SK-N-SH (cell line): ENCODE data around the gene GRK5. TPM values are rescaled to one million over a fixed set of nuclear protein-coding genes. Genes with fewer than 3 reads are reported as not detected.
A peak's percentile ranks its signal among the peaks of the same experiment; 100 is the strongest.

Experiments
- CTCF ChIA-PET: fragments of 300-600, 350-600 bp; formaldehyde crosslinking; extraction: SDS; loops from one replicate; lab custom pipeline; 2021; lab: Yijun Ruan, JAX
- POLR2A ChIA-PET: fragments of 350-600 bp; sonication (Branson Sonifier 250); formaldehyde crosslinking; extraction: SDS; loops from one replicate; lab custom pipeline; 2020; ENCODE audit warnings: antibody characterized with exemption, inconsistent platforms; lab: Yijun Ruan, JAX
- DNase-seq: peaks from one replicate; pipeline ENCODE4 v3.0.0; 2012
- H2AFZ ChIP-seq: fragments of 200-600 bp; sonication (generic); 2 replicates; pipeline ENCODE4 v1.8.1; 2016; ENCODE audit warnings: antibody characterized with exemption, mild to moderate bottlenecking, low read depth
- H3F3A ChIP-seq: fragments of 200-600 bp; sonication (generic); replicated peaks from 2 replicates; pipeline ENCODE3; 2016; ENCODE audit warnings: antibody characterized with exemption, mild to moderate bottlenecking; ENCODE audit not compliant: insufficient read depth
- H3K27ac ChIP-seq, 2 experiments: fragments of 200-500 bp in 1 of 2; fragments of 200-600 bp in 1 of 2; sonication (Bioruptor generic) in 1 of 2; sonication (generic), shearing (Covaris generic) in 1 of 2; 2 replicates each; pipeline versions ENCODE4 v1.5.1 to v1.6.1; 2014 to 2016; ENCODE audit warnings: low read depth in 2 of 2, inconsistent platforms in 1 of 2, low read length in 1 of 2, mild to moderate bottlenecking in 1 of 2, mixed read lengths in 1 of 2
- H3K27me3 ChIP-seq: fragments of 200-600 bp; sonication (generic), shearing (Covaris generic); 2 replicates; pipeline ENCODE4 v1.6.1; 2016; ENCODE audit warnings: mixed run types; ENCODE audit not compliant: insufficient read depth
- H3K36me3 ChIP-seq, 2 experiments: fragments of 200-500 bp in 1 of 2; fragments of 200-600 bp in 1 of 2; sonication (Bioruptor generic) in 1 of 2; sonication (generic) in 1 of 2; replicated peaks in 1 of 2; 2 replicates each; pipeline versions ENCODE3 to v1.5.1; 2014 to 2016; ENCODE audit warnings: low read length in 1 of 2, mild to moderate bottlenecking in 1 of 2; ENCODE audit not compliant: insufficient read depth in 2 of 2, control insufficient read depth in 1 of 2
- H3K4me1 ChIP-seq, 2 experiments: fragments of 200-500 bp in 1 of 2; fragments of 200-600 bp in 1 of 2; sonication (Bioruptor generic) in 1 of 2; sonication (generic), shearing (Covaris generic) in 1 of 2; 2 replicates each; pipeline versions ENCODE4 v1.5.1 to v1.6.1; 2014 to 2016; ENCODE audit warnings: low read depth in 1 of 2, low read length in 1 of 2, mixed run types in 1 of 2; ENCODE audit not compliant: insufficient read depth in 2 of 2, control insufficient read depth in 1 of 2
- H3K4me2 ChIP-seq: fragments of 200-600 bp; sonication (generic), shearing (Covaris generic); 2 replicates; pipeline ENCODE4 v1.6.1; 2017; ENCODE audit warnings: mixed run types
- H3K4me3 ChIP-seq, 2 experiments: fragments of 200-500 bp in 1 of 2; fragments of 200-600 bp in 1 of 2; sonication (Bioruptor generic) in 1 of 2; sonication (generic), shearing (Covaris generic) in 1 of 2; 2 replicates each; pipeline versions ENCODE4 v1.5.1 to v1.8.1; 2014 to 2016; ENCODE audit warnings: low read depth in 2 of 2, inconsistent platforms in 1 of 2, low read length in 1 of 2, mild to moderate bottlenecking in 1 of 2, mixed read lengths in 1 of 2, moderate library complexity in 1 of 2
- H3K79me2 ChIP-seq: fragments of 200-600 bp; sonication (generic); 2 replicates; pipeline ENCODE4 v1.8.1; 2017; ENCODE audit warnings: mild to moderate bottlenecking; ENCODE audit not compliant: insufficient read depth
- H3K9ac ChIP-seq: fragments of 200-600 bp; sonication (generic); 2 replicates; pipeline ENCODE4 v1.6.1; 2017; ENCODE audit warnings: mixed run types
- H3K9me2 ChIP-seq: fragments of 200-600 bp; sonication (generic); 2 replicates; pipeline ENCODE4 v1.6.1; 2017; ENCODE audit warnings: mixed run types
- H3K9me3 ChIP-seq: fragments of 200-600 bp; sonication (generic); 2 replicates; pipeline ENCODE4 v1.6.1; 2017; ENCODE audit warnings: mixed run types, mild to moderate bottlenecking, moderate library complexity
- H4K20me1 ChIP-seq: fragments of 200-600 bp; sonication (generic); 2 replicates; pipeline ENCODE4 v1.6.1; 2017; ENCODE audit warnings: mild to moderate bottlenecking, mixed run types; ENCODE audit not compliant: insufficient read depth
- FOXJ3 ChIP-seq: sonication (generic); formaldehyde crosslinking; IDR thresholded peaks from 2 replicates; pipeline ENCODE4 v1.5.1; 2020; ENCODE audit warnings: mild to moderate bottlenecking, missing genetic modification reagents
- RFX5 ChIP-seq: IDR thresholded peaks from 2 replicates; pipeline ENCODE4 v1.6.1; 2012; ENCODE audit warnings: mild to moderate bottlenecking, improper control_type of control experiment, low read length
- RXRA ChIP-seq: IDR thresholded peaks from 2 replicates; pipeline ENCODE4 v1.4.0; 2012; ENCODE audit warnings: low read depth, mild to moderate bottlenecking, borderline replicate concordance
- SMC3 ChIP-seq: IDR thresholded peaks from 2 replicates; pipeline ENCODE4 v1.6.1; 2012; ENCODE audit warnings: low read depth, low read length, improper control_type of control experiment
- TAF1 ChIP-seq: IDR thresholded peaks from 2 replicates; pipeline ENCODE4 v1.6.1; 2012; ENCODE audit warnings: low read depth, mild to moderate bottlenecking, low read length, moderate library complexity, borderline replicate concordance
- TCF12 ChIP-seq: IDR thresholded peaks from 2 replicates; pipeline ENCODE4 v1.4.0; 2012
- TEAD4 ChIP-seq: IDR thresholded peaks from 2 replicates; pipeline ENCODE4 v1.4.0; 2012; ENCODE audit warnings: mild to moderate bottlenecking, borderline replicate concordance; ENCODE audit not compliant: insufficient read depth
- WGBS: methylation state at CpG from one replicate; pipeline ENCODE4 v1.1.6; 2017; ENCODE audit warnings: low lambda C conversion rate; 5-methylcytosine and 5-hydroxymethylcytosine counted together
- polyA plus RNA-seq, 3 experiments: library from polyadenylated mRNA; depleted of rRNA; stranded (reverse); fragments of >200 nt; gene quantifications; 2 replicates each; pipeline ENCODE4 v1.2.3, GENCODE V29; 2012
- TF ChIP-seq, protein P1 (sequence below): fragments of 200-600 bp; sonication (generic); IDR thresholded peaks from 2 replicates; pipeline ENCODE4 v1.6.1; 2017; ENCODE audit warnings: antibody characterized with exemption, mild to moderate bottlenecking, moderate library complexity
- TF ChIP-seq, protein P2 (sequence below): fragments of 150-350 bp; IDR thresholded peaks from 2 replicates; pipeline ENCODE4 v1.6.1; 2017; ENCODE audit warnings: antibody characterized with exemption, low read length, low read depth, borderline replicate concordance
- TF ChIP-seq, protein P3 (sequence below): IDR thresholded peaks from 2 replicates; pipeline ENCODE4; 2012
- TF ChIP-seq, protein P4 (sequence below): IDR thresholded peaks from 2 replicates; pipeline ENCODE4 v1.4.0; 2012; ENCODE audit warnings: low read depth, borderline replicate concordance
- TF ChIP-seq, protein P5 (sequence below): fragments of 150-350 bp; IDR thresholded peaks from 2 replicates; pipeline ENCODE4 v1.6.1; 2016; ENCODE audit warnings: mild to moderate bottlenecking, low read depth, low read length

The GRK5 gene
- polyA plus RNA-seq, 1 of the 3 experiments (the other 2 are of a cell fraction): 12.1 TPM

DNA sequence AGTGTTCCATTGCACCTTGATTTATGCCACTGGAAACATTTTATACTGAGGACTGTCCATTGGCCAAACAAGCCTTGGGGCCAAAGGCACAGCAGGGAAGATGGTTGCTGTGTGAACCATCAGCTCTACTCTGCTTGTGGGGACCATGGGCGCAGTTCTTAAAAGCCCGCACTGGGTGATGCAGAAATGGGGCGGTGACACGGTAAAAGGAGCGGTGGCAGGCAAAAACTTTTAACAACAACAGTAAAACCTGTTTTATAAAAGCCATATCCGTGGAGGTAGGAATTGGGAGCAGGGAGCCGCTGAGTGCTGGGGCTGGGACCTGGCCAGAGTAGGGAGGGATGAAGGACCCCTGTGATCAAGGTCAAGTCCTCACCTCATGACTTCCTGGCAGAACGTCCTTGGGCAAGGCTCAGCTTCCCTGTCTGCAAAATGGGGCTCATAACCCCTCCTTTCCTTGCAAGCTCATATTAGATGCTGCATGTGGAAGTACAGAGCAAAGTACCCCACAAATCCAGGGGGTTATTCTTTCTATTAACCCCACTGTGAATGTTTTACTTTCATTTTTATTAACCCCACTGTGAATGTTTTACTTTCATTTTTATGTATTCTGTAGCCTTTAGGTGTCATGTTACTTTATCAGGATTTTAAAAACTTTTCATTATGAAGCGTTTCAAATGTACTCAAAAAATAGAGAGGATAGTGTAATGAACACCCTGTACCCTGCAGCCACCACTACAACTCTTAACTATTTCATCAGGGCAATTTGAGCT lies 78.3 kb downstream of the GRK5 start:
- Histone ChIP-seq H3K4me3 (no peak overlapping the region), H3K9ac (no peak overlapping the region), H2AFZ (no peak overlapping the region), H3K4me2 (peak overlapping the region; percentile 56), H3K4me1 (peaks cover 31 to 69% of the 10 kb centered on the region in 2 experiments; a peak in 3 of 4 replicates), H3K27ac (no peak overlapping the region), H3K27me3 (no peaks in the 10 kb centered on the region), H4K20me1 (no peaks in the 10 kb centered on the region), H3K9me3 (no peaks in the 10 kb centered on the region), H3F3A (no peaks in the 10 kb centered on the region), H3K36me3 (no peaks in the 10 kb centered on the region), H3K79me2 (no peaks in the 10 kb centered on the region), H3K9me2 (no peaks in the 10 kb centered on the region)
- no peak for DNase-seq
- 94% methylated on average over 9 of the region's 9 CpGs for WGBS
- TF ChIP-seq, protein P1, sequence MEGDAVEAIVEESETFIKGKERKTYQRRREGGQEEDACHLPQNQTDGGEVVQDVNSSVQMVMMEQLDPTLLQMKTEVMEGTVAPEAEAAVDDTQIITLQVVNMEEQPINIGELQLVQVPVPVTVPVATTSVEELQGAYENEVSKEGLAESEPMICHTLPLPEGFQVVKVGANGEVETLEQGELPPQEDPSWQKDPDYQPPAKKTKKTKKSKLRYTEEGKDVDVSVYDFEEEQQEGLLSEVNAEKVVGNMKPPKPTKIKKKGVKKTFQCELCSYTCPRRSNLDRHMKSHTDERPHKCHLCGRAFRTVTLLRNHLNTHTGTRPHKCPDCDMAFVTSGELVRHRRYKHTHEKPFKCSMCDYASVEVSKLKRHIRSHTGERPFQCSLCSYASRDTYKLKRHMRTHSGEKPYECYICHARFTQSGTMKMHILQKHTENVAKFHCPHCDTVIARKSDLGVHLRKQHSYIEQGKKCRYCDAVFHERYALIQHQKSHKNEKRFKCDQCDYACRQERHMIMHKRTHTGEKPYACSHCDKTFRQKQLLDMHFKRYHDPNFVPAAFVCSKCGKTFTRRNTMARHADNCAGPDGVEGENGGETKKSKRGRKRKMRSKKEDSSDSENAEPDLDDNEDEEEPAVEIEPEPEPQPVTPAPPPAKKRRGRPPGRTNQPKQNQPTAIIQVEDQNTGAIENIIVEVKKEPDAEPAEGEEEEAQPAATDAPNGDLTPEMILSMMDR: no peak
- TF ChIP-seq, protein P2, sequence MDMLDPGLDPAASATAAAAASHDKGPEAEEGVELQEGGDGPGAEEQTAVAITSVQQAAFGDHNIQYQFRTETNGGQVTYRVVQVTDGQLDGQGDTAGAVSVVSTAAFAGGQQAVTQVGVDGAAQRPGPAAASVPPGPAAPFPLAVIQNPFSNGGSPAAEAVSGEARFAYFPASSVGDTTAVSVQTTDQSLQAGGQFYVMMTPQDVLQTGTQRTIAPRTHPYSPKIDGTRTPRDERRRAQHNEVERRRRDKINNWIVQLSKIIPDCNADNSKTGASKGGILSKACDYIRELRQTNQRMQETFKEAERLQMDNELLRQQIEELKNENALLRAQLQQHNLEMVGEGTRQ: no peak
- TF ChIP-seq, protein P3, sequence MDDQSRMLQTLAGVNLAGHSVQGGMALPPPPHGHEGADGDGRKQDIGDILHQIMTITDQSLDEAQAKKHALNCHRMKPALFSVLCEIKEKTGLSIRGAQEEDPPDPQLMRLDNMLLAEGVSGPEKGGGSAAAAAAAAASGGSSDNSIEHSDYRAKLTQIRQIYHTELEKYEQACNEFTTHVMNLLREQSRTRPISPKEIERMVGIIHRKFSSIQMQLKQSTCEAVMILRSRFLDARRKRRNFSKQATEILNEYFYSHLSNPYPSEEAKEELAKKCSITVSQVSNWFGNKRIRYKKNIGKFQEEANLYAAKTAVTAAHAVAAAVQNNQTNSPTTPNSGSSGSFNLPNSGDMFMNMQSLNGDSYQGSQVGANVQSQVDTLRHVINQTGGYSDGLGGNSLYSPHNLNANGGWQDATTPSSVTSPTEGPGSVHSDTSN: no peak
- TF ChIP-seq FOXJ3 (CRISPR knock-in tag) (no peak), SMC3 (no peak)
- TF ChIP-seq, protein P4, sequence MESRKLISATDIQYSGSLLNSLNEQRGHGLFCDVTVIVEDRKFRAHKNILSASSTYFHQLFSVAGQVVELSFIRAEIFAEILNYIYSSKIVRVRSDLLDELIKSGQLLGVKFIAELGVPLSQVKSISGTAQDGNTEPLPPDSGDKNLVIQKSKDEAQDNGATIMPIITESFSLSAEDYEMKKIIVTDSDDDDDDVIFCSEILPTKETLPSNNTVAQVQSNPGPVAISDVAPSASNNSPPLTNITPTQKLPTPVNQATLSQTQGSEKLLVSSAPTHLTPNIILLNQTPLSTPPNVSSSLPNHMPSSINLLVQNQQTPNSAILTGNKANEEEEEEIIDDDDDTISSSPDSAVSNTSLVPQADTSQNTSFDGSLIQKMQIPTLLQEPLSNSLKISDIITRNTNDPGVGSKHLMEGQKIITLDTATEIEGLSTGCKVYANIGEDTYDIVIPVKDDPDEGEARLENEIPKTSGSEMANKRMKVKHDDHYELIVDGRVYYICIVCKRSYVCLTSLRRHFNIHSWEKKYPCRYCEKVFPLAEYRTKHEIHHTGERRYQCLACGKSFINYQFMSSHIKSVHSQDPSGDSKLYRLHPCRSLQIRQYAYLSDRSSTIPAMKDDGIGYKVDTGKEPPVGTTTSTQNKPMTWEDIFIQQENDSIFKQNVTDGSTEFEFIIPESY: no peak
- POLR2A ChIA-PET: no interaction called here
- CTCF ChIA-PET: no interaction called here

DNA sequence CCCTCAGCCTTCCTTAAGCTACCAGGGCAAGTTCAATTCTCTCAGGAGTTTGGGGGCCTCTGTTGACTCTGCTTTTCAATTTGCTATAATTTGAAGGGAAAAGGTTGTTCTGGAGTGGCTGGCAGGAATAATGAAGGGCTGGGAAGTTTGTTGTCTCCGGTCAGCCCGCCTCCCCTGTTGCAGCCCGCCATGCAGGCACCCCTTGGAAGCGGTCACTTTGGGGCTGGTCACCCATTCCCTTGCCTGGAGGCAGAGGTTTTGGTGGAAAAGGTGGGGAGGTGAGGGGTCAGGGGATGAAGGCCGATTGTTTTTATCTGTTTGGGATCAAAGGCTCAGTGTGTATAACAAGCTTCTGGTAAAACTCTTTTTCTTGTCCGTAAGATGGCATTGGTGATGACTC lies 79.1 kb downstream of the GRK5 start:
- Histone ChIP-seq H3K79me2 (no peaks in the 10 kb centered on the region), H3F3A (no peaks in the 10 kb centered on the region), H3K4me2 (peak overlapping the region; percentile 56; the same call in 1 of the 2 replicates), H3K27ac (no peak overlapping the region), H2AFZ (no peak overlapping the region), H3K9me2 (no peaks in the 10 kb centered on the region), H4K20me1 (no peaks in the 10 kb centered on the region), H3K9ac (no peak overlapping the region), H3K4me3 (no peak overlapping the region), H3K9me3 (no peaks in the 10 kb centered on the region), H3K27me3 (no peaks in the 10 kb centered on the region), H3K4me1 (peaks cover 24 to 66% of the 10 kb centered on the region in 2 experiments; a peak in 3 of 4 replicates), H3K36me3 (no peaks in the 10 kb centered on the region)
- POLR2A ChIA-PET: no interaction called here
- 79% methylated on average over 6 of the region's 6 CpGs for whole genome bisulfite sequencing
- CTCF ChIA-PET: no interaction called here
- TF ChIP-seq, protein P3: no peak
- TF ChIP-seq TAF1 (no peak), TCF12 (no peak), TEAD4 (no peak), RXRA (no peak), RFX5 (no peak)
- TF ChIP-seq, protein P5, sequence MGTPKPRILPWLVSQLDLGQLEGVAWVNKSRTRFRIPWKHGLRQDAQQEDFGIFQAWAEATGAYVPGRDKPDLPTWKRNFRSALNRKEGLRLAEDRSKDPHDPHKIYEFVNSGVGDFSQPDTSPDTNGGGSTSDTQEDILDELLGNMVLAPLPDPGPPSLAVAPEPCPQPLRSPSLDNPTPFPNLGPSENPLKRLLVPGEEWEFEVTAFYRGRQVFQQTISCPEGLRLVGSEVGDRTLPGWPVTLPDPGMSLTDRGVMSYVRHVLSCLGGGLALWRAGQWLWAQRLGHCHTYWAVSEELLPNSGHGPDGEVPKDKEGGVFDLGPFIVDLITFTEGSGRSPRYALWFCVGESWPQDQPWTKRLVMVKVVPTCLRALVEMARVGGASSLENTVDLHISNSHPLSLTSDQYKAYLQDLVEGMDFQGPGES: no peak
- DNase-seq: no peak
